Activated CD4-positive, CD25-positive, alpha-beta regulatory T cell treated with anti-CD3 and anti-CD28 coated beads, Interleukin-2, amount 50 U/mL, for 16 hours (primary cell): Measurements from ENCODE around the gene HOTAIR.

ENCODE experiments used
- DNase-seq: peaks from one replicate; pipeline ENCODE4 v3.0.0-alpha.2; 2020; ENCODE audit warnings: low read depth, low spot score

Gene HOTAIR

GRCh38 chr12:53974084-53975063, at the start of gene HOTAIR:
HOTAIR (minus strand) TSS chr12:53974954.
- no peak for DNase-seq

GRCh38 chr12:54024127-54024526, 49.4 kb upstream of the HOTAIR start:
- no peak for DNase-seq

- DNase-seq = no peak
Observed at GRCh38 chr12:54022960-54023884, 48.5 kb upstream of the HOTAIR start.

- no peak for DNase-seq
Observed at GRCh38 chr12:54021432-54022013, 46.8 kb upstream of the HOTAIR start.

- no peak for DNase-seq
Observed at GRCh38 chr12:54020591-54021405, 46.0 kb upstream of the HOTAIR start.

GRCh38 chr12:54019924-54020590, 45.3 kb upstream of the HOTAIR start:
- no peak for DNase-seq

- no peak for DNase-seq
Observed at GRCh38 chr12:54019091-54019811, 44.5 kb upstream of the HOTAIR start.

- no peak for DNase-seq
Observed at GRCh38 chr12:54018468-54018984, 43.8 kb upstream of the HOTAIR start.

- DNase-seq = peak; percentile 43
Observed at GRCh38 chr12:54017878-54018467, 43.2 kb upstream of the HOTAIR start.

GRCh38 chr12:54017027-54017788, 42.5 kb upstream of the HOTAIR start:
- no peak for DNase-seq

GRCh38 chr12:54016478-54016964, 41.8 kb upstream of the HOTAIR start:
- no peak for DNase-seq

- DNase-seq = no peak
Observed at GRCh38 chr12:54016051-54016450, 41.3 kb upstream of the HOTAIR start.

GRCh38 chr12:54015018-54015931, 40.5 kb upstream of the HOTAIR start:
- DNase-seq = no peak

GRCh38 chr12:54014377-54015017, 39.7 kb upstream of the HOTAIR start:
- no peak for DNase-seq

GRCh38 chr12:54012631-54013409, 38.1 kb upstream of the HOTAIR start:
- no peak for DNase-seq
